Natural killer cell (primary cell): ENCODE data around the gene NRAP. TPM values are rescaled to one million over a fixed set of nuclear protein-coding genes. Genes with fewer than 3 reads are reported as not detected.

Source experiments
- ATAC-seq, 3 donors: fragments of 150-1000 bp in 2 of 3; fragments of 200-7000 bp in 1 of 3; cut with Tn5 transposase; 1 replicate in 1 of 3; 2 replicates in 2 of 3; pipeline ENCODE4 v1.10.0; 2021; ENCODE audit warnings: mild to moderate bottlenecking in 2 of 3, moderate library complexity in 2 of 3
- DNase-seq, 2 donors: peaks; one replicate each; pipeline versions ENCODE4 v3.0.0 to v3.0.0-alpha.2; 2013 to 2021; ENCODE audit warnings: mixed read lengths in 1 of 2
- H3K27ac ChIP-seq: one replicate; pipeline ENCODE4 v1.5.1; 2013; ENCODE audit warnings: mild to moderate bottlenecking, low read length
- H3K27me3 ChIP-seq: one replicate; pipeline ENCODE4 v1.6.1; 2013; ENCODE audit warnings: low read length; ENCODE audit not compliant: control insufficient read depth, insufficient read depth
- H3K36me3 ChIP-seq: one replicate; pipeline ENCODE4 v1.6.1; 2013; ENCODE audit warnings: low read length; ENCODE audit not compliant: control insufficient read depth, insufficient read depth
- H3K4me1 ChIP-seq: one replicate; pipeline ENCODE4 v1.6.1; 2013; ENCODE audit warnings: low read length; ENCODE audit not compliant: control insufficient read depth, insufficient read depth
- H3K4me3 ChIP-seq: one replicate; pipeline ENCODE4 v1.5.1; 2013; ENCODE audit warnings: low read length
- H3K9me3 ChIP-seq: one replicate; pipeline ENCODE4 v1.6.1; 2013; ENCODE audit warnings: low read length; ENCODE audit not compliant: control insufficient read depth, insufficient read depth
- H3K27ac Mint-ChIP-seq, 2 donors: one replicate each; pipeline ENCODE4 v1.8.0; 2022; ENCODE audit warnings: mild to moderate bottlenecking in 2 of 2, mixed read lengths in 2 of 2, moderate library complexity in 1 of 2
- H3K27me3 Mint-ChIP-seq, 2 donors: one replicate each; pipeline ENCODE4 v1.8.0; 2022; ENCODE audit warnings: low read depth in 2 of 2, mixed read lengths in 2 of 2
- H3K36me3 Mint-ChIP-seq: one replicate; pipeline ENCODE4 v1.8.0; 2022; ENCODE audit warnings: mixed read lengths
- H3K4me1 Mint-ChIP-seq, 2 donors: one replicate each; pipeline ENCODE4 v1.8.0; 2022; ENCODE audit warnings: mixed read lengths in 2 of 2
- H3K4me3 Mint-ChIP-seq: one replicate; pipeline ENCODE4 v1.8.0; 2022; ENCODE audit warnings: mild to moderate bottlenecking, moderate library complexity, mixed read lengths
- H3K9me3 Mint-ChIP-seq, 2 donors: one replicate each; pipeline ENCODE4 v1.8.0; 2022; ENCODE audit warnings: mixed read lengths in 2 of 2
- WGBS: methylation state at CpG from one replicate; pipeline ENCODE4 v1.1.7; 2013; ENCODE audit warnings: missing lambda C conversion rate; ENCODE audit not compliant: insufficient coverage; 5-methylcytosine and 5-hydroxymethylcytosine counted together
- intact Hi-C: fragments of 100-400 bp; cut with micrococcal nuclease; formaldehyde crosslinking; loops from one replicate; pipeline ENCODE4 v1.14.2; 2022
- total RNA-seq, 4 donors: library from RNA; stranded (reverse); fragments of 120-200 nt in 1 of 4; gene quantifications; one replicate each; pipeline versions ENCODE4 v1.2.3 to v1.2.4, GENCODE V29; 2013 to 2022
- TF ChIP-seq, protein P1 (sequence below): fragments of 200-600 bp; IDR thresholded peaks from one replicate; pipeline ENCODE4 v1.8.0; 2022; ENCODE audit warnings: antibody characterized with exemption

The NRAP gene
- total RNA-seq, 3 donors from 2014 or later (not counting 1 experiment from before 2014, with no cell fraction given), result not detected

DNA sequence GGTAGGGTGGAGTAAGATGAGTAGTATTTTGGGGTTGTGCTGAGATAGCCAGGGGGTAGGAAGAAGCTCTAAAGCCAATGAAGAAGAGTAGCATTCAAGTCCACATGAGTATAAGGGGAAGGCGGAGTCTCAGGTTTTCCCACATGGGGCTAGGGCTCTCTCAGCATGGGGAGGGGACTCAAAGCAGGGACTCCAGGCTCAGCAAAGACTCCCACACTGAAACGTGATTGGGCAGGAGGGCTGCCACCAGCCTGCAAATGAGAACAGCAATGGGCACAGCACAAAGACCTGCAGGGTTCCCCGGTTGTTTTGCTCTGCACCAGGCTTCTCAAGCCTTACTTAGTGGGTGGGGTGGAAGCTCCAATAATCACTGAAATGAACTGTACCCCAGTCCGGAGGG, 1.5 kb upstream of the NRAP start:
- Histone ChIP-seq H3K4me3 (no peak overlapping the region), H3K27ac (no peak overlapping the region), H3K36me3 (no peaks in the 10 kb centered on the region), H3K27me3 (peaks cover 4% of the 10 kb centered on the region), H3K4me1 (no peaks in the 10 kb centered on the region), H3K9me3 (peaks cover under 1% of the 10 kb centered on the region)
- no peak for DNase-seq
- H3K36me3 Mint-ChIP-seq, result no peaks in the 10 kb centered on the region
- no peaks in the 10 kb centered on the region for H3K4me1 Mint-ChIP-seq
- H3K9me3 Mint-ChIP-seq, result no peaks in the 10 kb centered on the region
- 91% methylated on average over 4 of the region's 4 CpGs for WGBS
- H3K27me3 Mint-ChIP-seq, result peaks cover 11 to 13% of the 10 kb centered on the region in 2 donors
- no peak overlapping the region for H3K27ac Mint-ChIP-seq
- intact Hi-C loops, result no loop called here
- TF ChIP-seq, protein P1, sequence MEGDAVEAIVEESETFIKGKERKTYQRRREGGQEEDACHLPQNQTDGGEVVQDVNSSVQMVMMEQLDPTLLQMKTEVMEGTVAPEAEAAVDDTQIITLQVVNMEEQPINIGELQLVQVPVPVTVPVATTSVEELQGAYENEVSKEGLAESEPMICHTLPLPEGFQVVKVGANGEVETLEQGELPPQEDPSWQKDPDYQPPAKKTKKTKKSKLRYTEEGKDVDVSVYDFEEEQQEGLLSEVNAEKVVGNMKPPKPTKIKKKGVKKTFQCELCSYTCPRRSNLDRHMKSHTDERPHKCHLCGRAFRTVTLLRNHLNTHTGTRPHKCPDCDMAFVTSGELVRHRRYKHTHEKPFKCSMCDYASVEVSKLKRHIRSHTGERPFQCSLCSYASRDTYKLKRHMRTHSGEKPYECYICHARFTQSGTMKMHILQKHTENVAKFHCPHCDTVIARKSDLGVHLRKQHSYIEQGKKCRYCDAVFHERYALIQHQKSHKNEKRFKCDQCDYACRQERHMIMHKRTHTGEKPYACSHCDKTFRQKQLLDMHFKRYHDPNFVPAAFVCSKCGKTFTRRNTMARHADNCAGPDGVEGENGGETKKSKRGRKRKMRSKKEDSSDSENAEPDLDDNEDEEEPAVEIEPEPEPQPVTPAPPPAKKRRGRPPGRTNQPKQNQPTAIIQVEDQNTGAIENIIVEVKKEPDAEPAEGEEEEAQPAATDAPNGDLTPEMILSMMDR, result no peak
- H3K4me3 Mint-ChIP-seq, result no peak overlapping the region
- ATAC-seq, result no peak

DNA sequence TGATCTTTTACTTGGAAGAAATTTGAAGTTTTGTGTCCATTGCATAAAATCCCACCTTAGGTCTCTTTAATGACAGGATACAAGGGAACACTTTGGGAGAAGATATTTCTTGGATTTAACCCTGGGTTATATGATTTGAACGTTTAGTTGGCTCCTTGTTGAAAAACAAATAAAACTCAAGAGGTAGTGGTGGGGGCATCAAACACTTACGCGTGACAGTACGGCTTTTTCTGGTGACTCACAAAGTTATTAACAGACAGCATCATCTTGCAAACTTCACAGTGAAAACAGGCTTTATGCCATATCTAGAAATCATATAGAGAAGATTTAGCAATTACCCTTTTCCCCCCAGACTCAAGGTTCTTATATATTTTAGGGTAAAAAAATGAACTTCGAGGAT, 699 bp downstream of the NRAP start:
- intact Hi-C loops, result no loop called here

DNA sequence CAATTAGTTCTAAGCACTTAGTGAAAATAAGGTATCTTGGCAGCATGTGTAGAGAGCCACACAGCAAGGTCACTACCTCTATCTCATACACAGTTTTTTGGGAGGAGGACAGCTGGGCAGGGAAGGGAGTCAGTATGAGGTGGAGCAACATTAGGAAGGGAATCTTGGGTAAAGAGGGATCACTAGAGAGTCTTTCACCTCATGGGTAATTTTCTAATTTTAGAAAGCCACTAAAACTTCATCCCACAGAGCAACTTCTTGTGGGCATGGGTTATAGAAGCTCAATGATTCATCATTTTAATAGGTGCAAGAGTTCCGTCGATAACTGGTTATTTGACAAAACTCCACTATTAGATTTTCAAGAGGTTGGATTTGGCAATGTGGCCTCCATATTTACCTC, 2.5 kb downstream of the NRAP start:
- Histone ChIP-seq H3K27ac (no peak overlapping the region), H3K27me3 (peaks cover 4% of the 10 kb centered on the region), H3K36me3 (no peaks in the 10 kb centered on the region), H3K4me3 (no peak overlapping the region), H3K4me1 (no peaks in the 10 kb centered on the region), H3K9me3 (no peaks in the 10 kb centered on the region)
- WGBS, result 89% methylated on average over 2 of the region's 2 CpGs
- H3K9me3 Mint-ChIP-seq, result no peaks in the 10 kb centered on the region
- peaks cover 14 to 24% of the 10 kb centered on the region in 2 donors for H3K27me3 Mint-ChIP-seq
- DNase-seq, result no peak
- intact Hi-C loops, result no loop called here
- H3K4me1 Mint-ChIP-seq, result no peaks in the 10 kb centered on the region
- no peaks in the 10 kb centered on the region for H3K36me3 Mint-ChIP-seq
- ATAC-seq, result no peak
- no peak overlapping the region for H3K4me3 Mint-ChIP-seq
- TF ChIP-seq, protein P1, result no peak
- no peak overlapping the region for H3K27ac Mint-ChIP-seq

More for the DNA sequence above, 699 bp downstream of the NRAP start:
- Histone ChIP-seq H3K9me3 (no peaks in the 10 kb centered on the region), H3K4me1 (no peaks in the 10 kb centered on the region), H3K36me3 (no peaks in the 10 kb centered on the region), H3K4me3 (no peak overlapping the region), H3K27me3 (peaks cover 4% of the 10 kb centered on the region), H3K27ac (no peak overlapping the region)
- Mint-ChIP-seq H3K27me3 (peaks cover 10 to 12% of the 10 kb centered on the region in 2 donors), H3K4me3 (no peak overlapping the region), H3K27ac (no peak overlapping the region), H3K36me3 (no peaks in the 10 kb centered on the region), H3K9me3 (no peaks in the 10 kb centered on the region), H3K4me1 (no peaks in the 10 kb centered on the region)
- DNase-seq, result no peak
- no peak for ATAC-seq
- TF ChIP-seq, protein P1, result no peak
- WGBS, result 95% methylated on average over 4 of the region's 5 CpGs

DNA sequence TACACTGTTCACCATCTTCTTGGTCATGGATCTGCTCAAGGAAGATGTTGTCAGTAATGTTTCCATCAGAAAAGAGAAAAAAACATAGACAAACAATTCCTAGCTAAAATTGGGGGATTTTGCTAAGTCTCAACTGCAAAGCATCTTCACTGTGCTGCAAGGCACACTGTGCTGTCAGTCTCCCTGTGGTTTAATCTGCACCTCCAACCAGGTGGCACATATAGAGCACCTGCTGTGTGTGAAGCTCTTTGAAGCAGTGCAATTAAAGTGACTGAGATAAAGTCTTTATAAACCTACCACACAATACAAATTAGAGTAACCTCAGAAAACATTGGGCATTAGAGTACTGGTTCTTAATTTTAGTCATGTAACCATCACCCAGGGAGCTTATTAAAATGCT, 6.3 kb downstream of the NRAP start:
- Histone ChIP-seq H3K27ac (no peak overlapping the region), H3K4me1 (no peaks in the 10 kb centered on the region), H3K9me3 (no peaks in the 10 kb centered on the region), H3K4me3 (no peak overlapping the region), H3K27me3 (no peaks in the 10 kb centered on the region), H3K36me3 (no peaks in the 10 kb centered on the region)
- Mint-ChIP-seq H3K36me3 (no peaks in the 10 kb centered on the region), H3K4me1 (no peaks in the 10 kb centered on the region), H3K27me3 (peaks cover 23 to 49% of the 10 kb centered on the region in 2 donors), H3K4me3 (no peak overlapping the region), H3K27ac (no peak overlapping the region), H3K9me3 (no peaks in the 10 kb centered on the region)
- intact Hi-C loops, result no loop called here
- TF ChIP-seq, protein P1, result no peak
- no peak for ATAC-seq
- no peak for DNase-seq
